GM12892 (cell line): Measurements from ENCODE around the gene SNCA.

Source experiments
- DNase-seq: peaks from one replicate; pipeline ENCODE4 v3.0.0; 2011; ENCODE audit not compliant: insufficient read length
- FAIRE-seq: peaks from 2 replicates; lab custom pipeline; 2011; peaks lifted over from hg19 to GRCh38; lab: Jason Lieb, UNC
- POLR2A ChIP-seq: IDR thresholded peaks from 2 replicates; pipeline ENCODE4 v1.6.1; 2011; ENCODE audit warnings: low read depth, low read length, control low read depth
- POLR2AphosphoS5 ChIP-seq: IDR thresholded peaks from 2 replicates; pipeline ENCODE4 v1.6.1; 2011; ENCODE audit warnings: low read depth, low read length, control low read depth
- TAF1 ChIP-seq: IDR thresholded peaks from 2 replicates; pipeline ENCODE4 v1.6.1; 2011; ENCODE audit warnings: low read depth, mild to moderate bottlenecking, control low read depth, low read length, borderline replicate concordance

SNCA gene

GRCh38 chr4:89681671-89682070 lies 155.3 kb downstream of the SNCA start:
- FAIRE-seq (no peak), DNase-seq (no peak)
- no peak for TF ChIP-seq POLR2A
- no peak for TF ChIP-seq TAF1
- no peak for TF ChIP-seq POLR2AphosphoS5

- no peak for TF ChIP-seq TAF1
- no peak for TF ChIP-seq POLR2AphosphoS5
- no peak for TF ChIP-seq POLR2A
- DNase-seq, result no peak
Observed at GRCh38 chr4:89681219-89681618, 155.7 kb downstream of the SNCA start.

DNA sequence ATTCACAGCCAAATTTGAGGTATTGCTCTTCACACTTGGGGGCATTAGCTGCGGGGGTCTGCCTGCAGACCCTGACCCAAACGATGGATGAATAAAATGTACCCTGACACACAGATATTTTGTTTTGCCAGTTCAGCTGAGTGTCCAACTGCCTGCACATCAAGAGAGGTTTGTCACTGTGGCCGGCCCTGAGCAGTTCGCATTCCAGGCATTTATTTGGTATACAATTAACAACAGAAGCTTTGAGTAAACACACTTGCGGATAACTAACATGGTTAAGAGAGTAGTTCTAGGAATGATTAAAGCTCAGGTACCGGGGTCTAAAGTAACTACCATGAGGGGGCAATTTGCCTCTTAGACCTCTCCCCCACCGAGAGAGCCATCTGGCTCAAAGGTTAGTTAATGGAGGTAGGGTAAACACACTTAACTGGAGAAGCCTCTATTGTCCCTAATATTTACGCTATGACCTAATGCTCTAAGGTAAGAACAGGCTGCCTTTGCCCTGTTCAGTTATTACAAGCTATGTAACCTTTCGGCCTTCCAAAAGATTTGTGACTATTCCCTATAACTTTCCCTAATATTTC lies 162.0 kb downstream of the SNCA start:
- FAIRE-seq (no peak), DNase-seq (no peak)
- no peak for TF ChIP-seq POLR2A
- no peak for TF ChIP-seq TAF1
- no peak for TF ChIP-seq POLR2AphosphoS5

More at GRCh38 chr4:89681219-89681618, 155.7 kb downstream of the SNCA start:
- FAIRE-seq, result no peak
